Effector CD4-positive, alpha-beta T cell (primary cell): Measurements from ENCODE around the gene SRP68.

ENCODE experiments used
- DNase-seq: peaks from one replicate; pipeline ENCODE4 v3.0.0-alpha.2; 2020
- total RNA-seq: gene quantifications from one replicate; lab custom pipeline; 2026; lab: John Stamatoyannopoulos, UW

Gene SRP68
- total RNA-seq: 57.6 reads per million, percentile 71 among the genes with 10 or more reads in this experiment

DNA sequence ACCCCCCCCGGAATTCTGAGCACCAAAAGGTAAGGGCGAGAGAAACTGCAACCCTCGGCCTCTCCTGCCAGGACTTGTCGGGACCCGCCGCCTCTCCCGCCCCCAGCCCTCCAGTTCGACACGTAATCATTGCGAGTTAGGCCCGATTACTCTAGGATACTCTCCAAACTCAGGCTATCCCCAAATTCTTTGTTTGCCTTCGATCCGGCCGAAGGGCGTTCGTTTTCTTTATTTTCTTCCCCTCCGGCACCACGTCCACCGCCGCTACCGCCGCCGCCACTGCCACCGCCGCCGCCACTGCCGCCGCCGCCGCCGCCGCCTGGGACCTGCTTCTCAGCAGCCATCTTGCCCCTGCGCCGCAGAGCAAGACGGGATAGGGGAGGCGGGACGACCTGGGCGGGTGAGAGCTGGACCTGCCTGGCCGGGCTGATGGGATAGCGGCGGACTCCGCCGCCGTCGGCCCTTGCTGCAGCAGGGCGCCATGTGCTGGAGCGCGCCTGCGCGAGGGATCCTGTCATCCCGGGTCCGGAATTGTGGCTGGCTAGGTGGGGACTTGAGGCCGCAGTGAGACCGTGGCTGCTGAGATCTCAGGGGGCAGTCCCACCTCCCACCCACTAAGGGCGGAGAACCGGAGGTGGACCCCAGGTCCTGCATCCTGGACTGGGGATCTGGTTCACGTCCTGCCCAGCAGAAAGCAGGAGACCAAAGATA, at the start of gene SRP68:
Gene SRP68 (minus strand): TSS at position 370 of the 711 bp plus-strand sequence. CDS start 26 bp downstream, at position 344.
- peak; percentile 74 for DNase-seq

DNA sequence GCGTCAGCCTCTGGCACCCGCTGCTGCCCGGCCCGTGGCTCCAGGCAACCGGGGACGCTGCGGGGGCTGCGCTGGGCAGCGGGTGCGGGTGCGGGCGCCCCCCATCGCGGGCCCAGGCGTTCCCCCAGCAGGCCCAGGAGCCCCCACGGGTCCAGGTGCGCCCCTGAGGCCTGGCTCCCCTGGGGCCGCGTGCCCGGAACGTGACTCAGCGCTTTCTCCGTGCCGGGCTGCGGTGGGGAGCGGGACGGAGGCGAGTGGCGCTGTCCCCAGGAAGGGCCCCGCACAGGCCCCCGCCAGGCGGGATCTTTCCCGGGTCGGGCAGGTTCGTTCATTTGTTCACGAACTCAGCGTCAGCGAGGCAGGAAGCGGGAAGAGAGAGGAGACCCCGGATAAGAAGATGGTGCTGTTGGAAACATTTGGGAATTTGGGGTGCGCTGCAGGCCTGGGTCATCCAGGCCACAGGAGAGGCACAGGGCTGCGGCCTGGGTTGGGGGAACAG, 49.7 kb upstream of the SRP68 start:
- no peak for DNase-seq

GRCh38 chr17:76120658-76121008, 48.3 kb upstream of the SRP68 start:
- no peak for DNase-seq

- no peak for DNase-seq
These were observed 47.4 kb upstream of the SRP68 start for GRCh38 chr17:76119409-76120371.

DNA sequence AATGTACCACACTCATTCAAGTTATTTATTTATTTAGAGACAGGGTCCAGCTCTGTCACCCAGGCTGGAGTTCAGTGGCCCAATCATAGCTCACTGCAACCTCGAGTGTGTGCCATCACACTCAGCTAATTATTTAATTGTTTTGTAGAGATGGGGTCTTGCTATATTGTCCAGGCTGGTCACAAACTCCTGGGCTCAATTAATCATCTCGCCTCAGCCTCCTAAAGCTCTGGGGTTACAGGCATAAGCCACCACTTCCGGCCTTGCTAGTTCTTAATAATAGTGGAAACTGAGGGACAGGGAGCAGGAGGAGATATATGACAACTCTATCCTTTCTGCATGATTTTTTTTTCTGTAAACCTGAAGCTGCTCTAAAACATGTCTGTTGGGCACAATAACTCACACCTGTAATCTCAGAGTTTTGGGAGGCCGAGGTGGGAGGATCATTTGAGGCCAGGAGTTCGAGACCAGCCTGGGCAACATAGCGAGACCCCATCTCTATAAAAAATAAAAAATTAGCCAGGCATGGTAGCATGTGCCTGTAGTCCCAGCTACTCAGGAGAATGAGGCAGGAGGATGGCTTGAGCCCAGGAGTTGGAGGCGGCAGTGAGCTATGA, 42.9 kb upstream of the SRP68 start:
- DNase-seq: no peak

DNA sequence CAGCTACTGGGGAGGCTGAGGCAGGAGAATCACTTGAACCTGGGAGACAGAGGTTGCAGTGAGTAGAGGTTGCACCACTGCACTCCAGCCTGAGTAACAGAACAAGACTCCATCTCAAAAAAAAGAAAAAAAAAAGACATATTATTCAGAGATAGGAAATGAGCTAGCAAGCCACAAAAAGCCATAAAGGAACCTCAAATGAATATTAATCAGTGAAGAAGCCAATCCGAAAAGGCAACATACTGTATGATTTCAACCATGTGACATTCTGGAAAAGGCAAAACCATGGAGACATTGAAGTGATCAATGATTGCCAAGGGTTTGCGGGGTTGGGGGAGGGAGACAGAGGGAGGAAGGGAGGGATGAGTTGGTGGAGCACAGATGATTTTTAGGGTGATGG, 39.6 kb upstream of the SRP68 start:
- no peak for DNase-seq

DNA sequence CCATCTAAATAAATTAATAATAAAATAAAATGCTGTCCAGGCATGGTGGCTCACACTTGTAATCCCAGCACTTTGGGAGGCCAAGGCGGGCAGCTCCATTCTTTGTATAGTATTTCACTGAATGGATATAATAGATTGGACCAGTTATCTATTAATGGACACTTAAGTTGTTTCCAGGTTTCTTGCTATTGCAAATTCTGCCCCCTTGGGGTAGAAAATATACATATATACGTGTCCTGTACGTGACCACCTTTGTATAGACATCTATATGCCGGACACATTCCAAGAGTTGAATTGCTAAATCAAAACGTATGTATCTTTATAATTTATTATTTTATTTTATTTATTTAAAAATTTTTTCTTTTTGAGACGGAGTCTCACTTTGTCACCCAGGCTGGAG, 35.2 kb upstream of the SRP68 start:
- no peak for DNase-seq

DNA sequence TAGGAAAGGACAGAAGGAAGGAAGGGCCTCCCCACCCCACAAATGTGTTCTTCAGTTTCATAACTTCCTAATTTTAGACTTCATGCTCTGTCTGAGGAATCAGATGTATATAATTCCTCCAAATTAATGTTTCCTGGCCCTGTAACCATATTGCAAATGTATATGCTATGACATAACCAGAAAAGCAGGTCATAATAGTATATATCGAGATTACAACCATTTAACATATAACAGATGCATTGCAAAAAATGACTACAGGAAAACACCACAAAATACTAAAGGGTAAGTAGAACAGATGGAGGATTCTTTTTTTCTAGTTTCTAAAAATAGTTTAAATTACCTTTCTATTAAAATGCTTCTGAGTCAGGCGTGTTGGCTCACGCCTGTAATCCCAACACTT, 34.4 kb upstream of the SRP68 start:
- no peak for DNase-seq

DNA sequence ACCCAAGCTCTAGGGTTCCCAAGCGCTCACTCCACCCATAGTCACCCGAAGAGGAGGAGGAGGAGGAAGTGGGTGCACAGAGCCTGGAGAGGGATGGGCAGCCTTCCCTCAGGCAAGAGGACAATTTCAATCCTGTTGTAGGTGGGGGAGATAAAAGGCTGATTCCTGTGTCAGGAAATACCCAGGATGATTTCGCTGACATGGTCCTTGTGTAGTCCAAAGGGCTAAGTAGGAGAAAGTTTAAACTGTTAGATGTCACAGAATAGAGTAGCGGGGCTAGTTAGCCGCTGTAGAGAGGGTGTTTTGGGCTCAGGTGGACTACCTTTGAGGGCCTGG, 32.5 kb upstream of the SRP68 start:
- no peak for DNase-seq

GRCh38 chr17:76104140-76104895, 32.0 kb upstream of the SRP68 start:
- DNase-seq: no peak

DNA sequence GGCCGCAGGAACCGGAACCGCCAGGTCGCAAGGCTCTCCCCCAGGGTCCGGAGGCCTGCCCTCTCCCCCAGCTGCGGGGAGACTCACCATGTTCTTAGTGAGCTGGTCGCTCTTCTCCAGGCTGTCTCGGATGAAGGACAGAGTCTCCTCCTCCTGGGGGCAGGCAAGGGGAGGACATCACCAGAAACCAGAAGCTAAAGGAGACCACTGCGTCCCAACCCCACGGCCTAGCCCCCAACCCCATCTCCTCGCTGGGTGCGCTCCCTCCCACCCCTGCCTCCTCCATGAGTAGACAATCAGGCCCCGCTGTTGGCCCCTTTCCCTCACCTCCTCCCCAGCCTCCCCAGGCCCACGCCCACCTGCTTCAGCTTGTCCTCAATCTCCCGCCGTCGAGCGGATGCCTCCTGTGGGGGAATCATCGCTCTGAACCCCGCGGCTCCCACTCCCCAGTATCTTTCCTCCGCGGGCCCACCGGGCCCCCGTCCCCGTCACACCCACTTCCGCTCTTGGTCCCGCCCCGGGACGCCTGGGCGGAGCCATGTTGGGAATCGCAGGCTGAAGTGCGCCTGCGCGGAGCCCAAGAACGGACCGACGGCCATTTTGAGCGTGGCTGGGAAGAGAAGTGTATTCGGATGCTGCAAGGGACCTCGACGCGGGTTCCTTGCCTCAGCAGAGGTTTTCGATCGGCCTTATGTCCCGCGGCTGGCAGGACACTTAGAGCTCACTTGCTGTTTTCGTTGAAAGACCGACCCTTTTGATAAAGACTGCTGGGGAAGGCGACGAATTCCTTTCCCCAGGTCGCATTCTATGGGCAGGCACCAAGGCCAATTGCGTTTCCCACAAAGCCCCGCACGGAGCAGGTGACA, 31.2 kb upstream of the SRP68 start, which contains the start of gene EXOC7:
Gene EXOC7 (minus strand): TSS at position 514 of the 866 bp plus-strand sequence. CDS start 95 bp downstream, at position 419.
- DNase-seq: peak; percentile 86

DNA sequence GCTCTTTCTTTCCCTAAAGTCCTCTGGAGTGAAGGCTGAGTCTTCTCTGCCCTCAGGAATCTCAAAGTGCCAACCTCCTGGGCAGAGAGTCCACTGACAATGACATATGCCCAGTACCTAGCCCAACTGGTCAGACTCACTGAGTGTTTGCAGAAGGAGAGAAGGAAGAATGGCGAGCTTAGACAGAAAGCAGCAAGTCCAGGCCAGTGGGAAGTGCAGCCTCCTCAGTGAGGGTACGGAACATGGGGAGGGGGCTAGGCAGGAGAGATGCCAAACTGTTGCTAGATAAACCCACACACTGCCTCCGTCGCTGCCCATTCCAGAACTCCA, 30.6 kb upstream of the SRP68 start:
- no peak for DNase-seq

- no peak for DNase-seq
These were observed 25.5 kb upstream of the SRP68 start for GRCh38 chr17:76097716-76098295.

DNA sequence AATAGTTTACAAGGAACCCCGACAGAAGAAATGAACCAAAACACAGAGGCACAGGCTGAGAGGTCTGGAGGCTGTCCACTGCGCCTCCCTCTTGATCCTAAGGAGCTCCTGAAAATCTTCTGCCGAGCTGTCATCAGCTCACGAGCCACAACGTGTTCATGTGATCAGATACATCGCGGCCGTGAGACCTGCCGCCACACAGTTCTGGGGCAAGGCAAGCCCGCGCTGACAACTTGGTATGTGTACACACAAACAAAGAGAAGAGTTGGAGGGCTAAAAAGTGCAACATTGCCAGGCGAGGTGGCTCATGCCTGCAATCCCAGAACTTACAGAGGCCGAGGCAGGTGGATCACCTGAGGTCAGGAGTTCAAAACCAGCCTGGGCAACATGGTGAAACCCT, 23.6 kb upstream of the SRP68 start:
- no peak for DNase-seq

DNA sequence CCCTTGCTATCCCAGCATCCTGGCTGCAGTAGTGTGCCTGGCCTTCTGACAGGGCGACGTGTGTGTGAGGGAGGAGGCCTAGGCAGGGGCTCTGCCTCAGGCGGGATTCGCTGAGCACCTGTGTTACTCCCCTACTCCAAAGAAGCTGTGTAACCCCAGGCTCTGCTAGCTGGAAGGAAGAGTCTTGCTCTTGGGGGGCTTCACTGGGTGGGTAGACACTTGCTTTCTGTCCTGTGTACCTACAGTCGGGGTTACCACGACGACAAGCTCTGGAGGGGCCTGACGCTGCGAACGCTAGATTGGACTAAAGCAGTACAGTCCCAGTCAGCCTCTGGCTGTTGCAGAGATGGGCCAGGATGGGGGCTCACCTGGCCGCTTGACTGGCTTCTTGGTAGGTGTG, 21.7 kb upstream of the SRP68 start:
- DNase-seq: no peak

DNA sequence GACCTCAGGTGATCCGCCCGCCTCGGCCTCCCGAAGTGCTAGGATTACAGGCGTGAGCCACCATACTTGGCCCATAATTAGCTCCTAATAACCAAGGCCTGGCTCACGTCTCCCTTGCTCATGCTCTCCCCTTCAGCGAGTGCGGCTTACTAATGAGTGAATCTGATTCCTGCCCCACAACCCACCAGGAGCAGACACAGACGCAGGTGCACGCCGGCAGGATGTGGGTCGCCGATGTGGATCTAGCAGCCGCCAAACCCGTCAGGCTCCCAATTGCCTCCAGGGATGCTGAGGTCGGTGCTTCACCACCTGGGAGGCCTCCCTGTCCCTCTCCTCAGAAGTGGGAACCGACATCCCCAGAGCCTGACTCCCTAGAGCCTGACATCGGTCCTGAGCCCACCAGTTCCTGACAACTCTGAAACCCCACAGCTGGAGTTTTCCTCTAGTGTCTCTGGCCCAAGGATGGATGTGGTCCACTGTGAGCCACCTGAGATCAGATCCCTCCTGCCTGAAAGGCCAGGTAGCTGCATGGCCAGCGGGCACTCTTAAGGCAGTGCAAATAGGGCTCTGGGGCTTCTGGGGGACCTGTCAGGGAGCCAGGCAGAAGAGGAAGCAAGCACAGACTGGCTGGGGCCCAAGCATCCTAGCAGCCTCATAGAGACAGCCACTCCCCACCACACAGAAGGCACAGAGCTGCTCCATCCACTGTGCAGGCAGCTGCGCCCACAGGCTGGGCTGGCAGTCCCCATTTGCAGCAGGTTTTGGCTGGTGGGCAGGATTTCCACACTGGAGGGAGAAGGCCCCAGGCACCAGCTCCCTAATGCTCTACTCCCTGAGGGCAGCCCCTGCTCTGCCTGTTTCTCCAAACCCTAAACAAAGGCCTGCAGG, 20.5 kb upstream of the SRP68 start:
- no peak for DNase-seq

GRCh38 chr17:76091526-76092286, 19.4 kb upstream of the SRP68 start:
- no peak for DNase-seq

DNA sequence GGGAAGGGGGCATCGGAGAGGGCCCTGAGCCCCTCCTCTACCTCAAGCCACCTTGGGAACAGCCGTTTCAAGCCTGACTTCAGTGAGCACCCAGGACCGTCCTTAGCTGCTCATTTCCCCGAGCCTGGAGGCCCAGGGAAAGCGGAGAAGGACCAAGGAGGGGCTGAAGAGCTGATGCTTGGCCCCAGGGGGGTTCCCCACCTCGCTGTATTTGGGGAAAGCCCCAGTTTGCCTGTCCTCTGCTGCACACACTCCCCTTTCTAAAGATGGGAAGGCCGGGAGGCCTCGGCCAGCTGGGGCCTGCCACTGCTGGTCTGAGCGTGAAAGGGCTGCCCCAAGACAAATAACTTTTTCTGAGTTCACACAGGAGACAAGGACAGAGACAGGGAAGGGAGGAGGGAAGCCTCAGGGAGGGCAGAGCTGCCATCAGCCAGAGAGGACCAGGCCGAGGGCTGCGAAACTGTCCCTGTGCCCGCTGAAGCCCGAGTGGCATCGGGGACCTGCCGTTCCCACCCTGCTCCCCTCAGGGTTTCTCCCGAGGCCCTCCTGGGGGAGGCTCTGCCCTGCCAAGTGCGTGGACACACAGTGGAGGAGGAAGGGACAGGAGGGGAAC, 18.3 kb upstream of the SRP68 start:
- no peak for DNase-seq
